PFSK-1 (cell line): ENCODE results near the gene OSBPL10.

Source experiments
- FOXP2 ChIP-seq: optimal IDR thresholded peaks from 2 replicates; pipeline ENCODE3; 2011; ENCODE audit warnings: borderline replicate concordance, control low read depth, inconsistent platforms; ENCODE audit not compliant: insufficient read depth; ENCODE audit errors: extremely low read length, extremely low read depth
- POLR2AphosphoS5 ChIP-seq: IDR thresholded peaks from 2 replicates; pipeline ENCODE4 v1.6.1; 2012; ENCODE audit warnings: low read depth, mild to moderate bottlenecking, control low read depth, low read length, moderate library complexity
- SIN3A ChIP-seq: IDR thresholded peaks from 2 replicates; pipeline ENCODE4 v1.6.1; 2012; ENCODE audit warnings: mild to moderate bottlenecking, low read length, moderate library complexity, borderline replicate concordance; ENCODE audit not compliant: insufficient read depth
- TAF1 ChIP-seq: IDR thresholded peaks from 2 replicates; pipeline ENCODE4 v1.6.1; 2012; ENCODE audit warnings: low read length, control low read depth, borderline replicate concordance; ENCODE audit not compliant: insufficient read depth
- TF ChIP-seq, protein P1 (sequence below), 2 experiments: IDR thresholded peaks; 2 replicates each; pipeline versions ENCODE4 v1.6.1 to v1.8.0; 2011 to 2012; ENCODE audit warnings: low read depth in 2 of 2, low read length in 2 of 2, control low read depth in 1 of 2, inconsistent platforms in 1 of 2, mild to moderate bottlenecking in 1 of 2, moderate library complexity in 1 of 2; ENCODE audit not compliant: insufficient read depth in 1 of 2

DNA sequence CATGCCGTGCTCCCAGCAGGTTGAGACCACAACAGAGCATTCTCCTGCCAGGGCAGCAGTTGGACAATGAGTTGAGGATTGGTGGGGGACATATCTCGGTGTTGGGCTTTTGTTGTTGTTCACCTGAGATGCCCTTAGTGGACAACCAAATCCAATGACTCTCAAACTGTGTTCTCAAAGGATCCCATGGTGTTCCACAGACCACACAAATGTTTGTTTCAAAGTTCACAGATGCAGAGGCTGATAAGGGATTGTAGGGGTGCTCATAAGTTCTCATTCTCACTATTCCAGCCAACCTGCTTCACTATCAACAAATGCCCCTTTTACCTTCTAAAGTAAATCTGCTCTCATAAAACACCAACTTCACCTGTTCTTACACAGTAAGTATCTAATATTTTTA lies 159.9 kb downstream of the OSBPL10 start:
- TF ChIP-seq POLR2AphosphoS5 (no peak), TAF1 (no peak), SIN3A (no peak), FOXP2 (no peak)
- TF ChIP-seq, protein P1, sequence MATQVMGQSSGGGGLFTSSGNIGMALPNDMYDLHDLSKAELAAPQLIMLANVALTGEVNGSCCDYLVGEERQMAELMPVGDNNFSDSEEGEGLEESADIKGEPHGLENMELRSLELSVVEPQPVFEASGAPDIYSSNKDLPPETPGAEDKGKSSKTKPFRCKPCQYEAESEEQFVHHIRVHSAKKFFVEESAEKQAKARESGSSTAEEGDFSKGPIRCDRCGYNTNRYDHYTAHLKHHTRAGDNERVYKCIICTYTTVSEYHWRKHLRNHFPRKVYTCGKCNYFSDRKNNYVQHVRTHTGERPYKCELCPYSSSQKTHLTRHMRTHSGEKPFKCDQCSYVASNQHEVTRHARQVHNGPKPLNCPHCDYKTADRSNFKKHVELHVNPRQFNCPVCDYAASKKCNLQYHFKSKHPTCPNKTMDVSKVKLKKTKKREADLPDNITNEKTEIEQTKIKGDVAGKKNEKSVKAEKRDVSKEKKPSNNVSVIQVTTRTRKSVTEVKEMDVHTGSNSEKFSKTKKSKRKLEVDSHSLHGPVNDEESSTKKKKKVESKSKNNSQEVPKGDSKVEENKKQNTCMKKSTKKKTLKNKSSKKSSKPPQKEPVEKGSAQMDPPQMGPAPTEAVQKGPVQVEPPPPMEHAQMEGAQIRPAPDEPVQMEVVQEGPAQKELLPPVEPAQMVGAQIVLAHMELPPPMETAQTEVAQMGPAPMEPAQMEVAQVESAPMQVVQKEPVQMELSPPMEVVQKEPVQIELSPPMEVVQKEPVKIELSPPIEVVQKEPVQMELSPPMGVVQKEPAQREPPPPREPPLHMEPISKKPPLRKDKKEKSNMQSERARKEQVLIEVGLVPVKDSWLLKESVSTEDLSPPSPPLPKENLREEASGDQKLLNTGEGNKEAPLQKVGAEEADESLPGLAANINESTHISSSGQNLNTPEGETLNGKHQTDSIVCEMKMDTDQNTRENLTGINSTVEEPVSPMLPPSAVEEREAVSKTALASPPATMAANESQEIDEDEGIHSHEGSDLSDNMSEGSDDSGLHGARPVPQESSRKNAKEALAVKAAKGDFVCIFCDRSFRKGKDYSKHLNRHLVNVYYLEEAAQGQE (IDR thresholded peaks at IDR 0.05; ENCODE audit: insufficient read depth in 1 of 2, low read depth in 2 of 2, low read length in 2 of 2), result no peak
